ENCODE results near the gene BBIP1. TPM values are rescaled to one million over a fixed set of nuclear protein-coding genes. Genes with fewer than 3 reads are reported as not detected.

The BBIP1 gene
- total and polyA plus RNA-seq, 10 of the 15 experiments (the other 5 are each of a cell fraction or from before 2014, with no cell fraction given): 13.8 to 40.8 (median 31.3) TPM

DNA sequence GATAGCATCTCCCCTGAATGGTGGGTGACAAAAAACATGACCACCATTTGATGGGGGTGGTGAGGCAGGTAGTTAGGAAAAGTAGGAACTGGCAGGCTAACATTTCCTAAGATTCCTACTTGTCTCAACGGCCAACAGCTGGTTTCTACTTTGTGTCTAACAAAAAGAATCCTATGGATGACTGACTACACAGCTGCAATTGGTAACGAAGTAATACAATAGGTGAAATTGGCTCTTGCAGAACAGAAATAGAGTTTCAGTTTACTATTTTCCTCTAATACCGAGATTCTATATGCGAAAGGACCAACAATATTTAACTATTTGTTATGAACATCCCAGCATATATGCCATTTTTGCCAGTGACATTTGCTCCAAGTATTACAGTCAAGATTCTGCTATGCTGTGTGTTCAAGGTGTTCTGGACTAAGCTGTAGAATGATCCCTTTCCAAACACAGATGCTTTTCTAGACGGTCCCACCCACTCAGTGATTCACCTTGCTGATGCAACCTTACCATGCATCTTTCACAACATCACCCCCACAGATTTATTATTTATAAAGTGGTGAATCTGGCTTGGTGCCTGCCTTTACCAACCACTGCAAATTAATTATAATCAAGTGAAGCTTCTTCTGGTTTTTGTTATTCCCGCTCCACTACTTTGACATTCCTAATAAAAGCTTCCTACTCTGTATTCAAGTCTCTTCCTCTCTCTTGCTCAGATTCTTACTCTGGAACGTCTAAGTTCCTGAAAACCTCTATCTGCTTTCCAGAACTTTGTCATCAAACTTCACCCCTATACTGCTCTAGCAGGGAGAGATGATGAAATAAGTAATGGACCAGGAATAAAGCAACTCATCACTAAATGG lies 16.8 kb downstream of the BBIP1 start (continued):
- TF ChIP-seq CHD4 (IDR thresholded peaks at IDR 0.05) (no peak), EGR1 (IDR thresholded peaks at IDR 0.05; ENCODE audit: borderline replicate concordance in 1 of 2, low read depth in 2 of 2, low read length in 2 of 2) (no peak), JUNB (IDR thresholded peaks at IDR 0.05) (no peak), ELK1 (IDR thresholded peaks at IDR 0.05; ENCODE audit: low read depth, low read length) (no peak), POLR2AphosphoS5 (IDR thresholded peaks at IDR 0.05; ENCODE audit: low read length) (peak; percentile 52; the same call in 1 of the 2 replicates)

GRCh38 chr10:110900983-110901382 lies 18.0 kb downstream of the BBIP1 start:
- no peaks in the 10 kb centered on the region for H3K27me3 ChIP-seq (replicated peaks in 1 of 2; ENCODE audit: control insufficient read depth in 2 of 2, insufficient read depth in 2 of 2, low read length in 1 of 2)
- WGBS (ENCODE audit: insufficient coverage, insufficient replicate concordance, low lambda C conversion rate, missing lambda C conversion rate): 97% methylated on average over 2 of the region's 2 CpGs
- ChIA-PET SMC1A (ENCODE audit: uncharacterized antibody, unreplicated experiment) (interaction anchor here (0.6 to 15.0 kb wide), 14 partner anchors 9 to 127 kb away, joined by 3 to 221 read pairs (median 4); no protein-coding TSS in a partner anchor), POLR2A (interaction anchor here (1.0 to 2.6 kb wide), 5 partner anchors 10 to 35 kb away, joined by 3 to 12 read pairs (median 6); partner anchors contain the start of gene BBIP1), CTCF (interaction anchor here (0.7 to 2.3 kb wide), 5 partner anchors 10 to 97 kb away, joined by 3 to 13 read pairs (median 3); no protein-coding TSS in a partner anchor), RAD21 (ENCODE audit: unreplicated experiment) (interaction anchor here (3.0 to 3.7 kb wide), 2 partner anchors 17 to 98 kb away, joined by 15 to 19 read pairs; partner anchors contain the start of genes BBIP1 and SHOC2)
- no peak overlapping the region for H3K4me2 ChIP-seq (ENCODE audit: control insufficient read depth, insufficient read depth)
- peaks cover 2% of the 10 kb centered on the region; the same call in 1 of the 2 replicates for H3K79me2 ChIP-seq (ENCODE audit: control insufficient read depth, insufficient read depth, low read length)
- no peak overlapping the region for H3K4me3 ChIP-seq
- peaks cover 0 to 14% of the 10 kb centered on the region in 2 experiments; a peak in 3 of 4 replicates for H3K36me3 ChIP-seq (ENCODE audit: control insufficient read depth in 2 of 2, insufficient read depth in 2 of 2, low read length in 1 of 2)
- no peak for DNase-seq (ENCODE audit: low read depth, low spot score)
- no peak for ATAC-seq
- no TSS peak for BruUV-seq (replicated peaks)
- peaks cover 7% of the 10 kb centered on the region; the same call in 1 of the 2 replicates for H3K4me1 ChIP-seq (ENCODE audit: control insufficient read depth, insufficient read depth, low read length)
- intact Hi-C loops (cut with micrococcal nuclease; ENCODE audit: unreplicated experiment) (loop anchor here (5.0 kb wide), 1 partner anchor 289 kb away; no protein-coding TSS in a partner anchor), in situ Hi-C loops (cut with MboI) (loop anchor here (5.0 to 10.0 kb wide), 2 partner anchors 294 to 304 kb away; no protein-coding TSS in a partner anchor)
- no peak overlapping the region for H3K9ac ChIP-seq (ENCODE audit: control insufficient read depth, insufficient read depth, low read length)
- no peaks in the 10 kb centered on the region for H3K9me3 ChIP-seq (replicated peaks; ENCODE audit: control insufficient read depth, insufficient read depth, low read length)
- FAIRE-seq: no peak
- no peak overlapping the region for H2AFZ ChIP-seq (ENCODE audit: control insufficient read depth, low read depth, low read length)
- no peaks in the 10 kb centered on the region for H4K20me1 ChIP-seq (ENCODE audit: control insufficient read depth, insufficient read depth)
- TF ChIP-seq POLR2A (IDR thresholded peaks at IDR 0.05; ENCODE audit: low read depth, low read length): peak; percentile 43; the same call in 1 of the 2 replicates
- TF ChIP-seq ZBED1 (IDR thresholded peaks at IDR 0.05; ENCODE audit: borderline replicate concordance): 0 out of 2 replicates have a peak, but pooled peaks have one; percentile 22
- no peak for TF ChIP-seq PKNOX1 (IDR thresholded peaks at IDR 0.05)
- H3K27ac ChIP-seq (ENCODE audit: control insufficient read depth, insufficient read depth): no peak overlapping the region

All from GM12878 (cell line).